Stromal cell of bone marrow (primary cell): ENCODE data around the gene TLL2.

ENCODE experiments used
- DNase-seq: peaks from one replicate; pipeline ENCODE4 v3.0.0-alpha.2; 2012; ENCODE audit warnings: low read depth

Gene TLL2

DNA sequence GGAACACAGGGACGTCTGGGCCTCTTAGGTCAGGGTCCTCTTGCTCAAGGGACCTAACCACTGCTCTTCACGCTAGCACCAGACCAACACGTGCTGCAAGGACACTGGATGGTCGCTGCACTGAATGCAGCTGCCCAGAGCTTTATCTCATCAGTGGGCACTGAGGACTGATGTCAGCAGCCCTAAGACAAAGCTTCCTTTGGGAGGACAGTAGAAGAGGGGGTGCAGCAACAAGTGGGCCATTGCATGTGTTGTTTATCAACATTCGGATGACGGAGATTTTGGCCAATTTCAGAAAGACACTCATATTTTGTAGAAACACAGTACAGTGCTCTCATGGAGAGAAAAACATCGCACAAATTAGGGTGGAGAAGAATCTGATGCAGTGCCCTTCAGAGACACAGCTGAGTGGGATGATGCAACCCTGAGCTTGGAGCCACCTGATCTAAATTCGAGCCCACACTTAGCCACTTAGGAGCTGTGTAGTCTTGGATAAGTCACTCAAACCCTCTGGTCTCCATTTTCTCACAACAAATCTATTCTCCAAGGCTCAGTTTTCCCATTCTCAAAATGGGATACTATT, 156.6 kb downstream of the TLL2 start:
- no peak for DNase-seq

DNA sequence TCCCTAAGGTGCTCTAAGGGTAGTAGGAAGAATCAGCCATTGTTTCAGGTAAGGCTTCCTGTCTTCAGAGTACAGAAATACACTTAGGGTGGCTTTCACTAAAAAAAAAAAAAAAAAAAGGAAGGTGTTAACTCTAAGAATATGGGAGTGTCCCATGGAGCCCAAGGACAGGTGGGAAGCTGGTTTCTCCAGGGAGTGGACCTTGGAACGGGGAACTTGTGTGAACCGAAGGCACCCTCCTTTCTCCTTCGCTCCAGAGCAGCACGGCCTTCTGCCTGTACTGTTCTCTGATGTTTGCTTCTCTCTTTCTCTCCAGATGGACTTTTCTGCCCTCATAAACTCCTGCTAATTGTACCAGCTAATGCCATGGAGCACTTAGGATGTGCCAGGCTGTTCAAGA, 161.1 kb downstream of the TLL2 start:
- DNase-seq = no peak

DNA sequence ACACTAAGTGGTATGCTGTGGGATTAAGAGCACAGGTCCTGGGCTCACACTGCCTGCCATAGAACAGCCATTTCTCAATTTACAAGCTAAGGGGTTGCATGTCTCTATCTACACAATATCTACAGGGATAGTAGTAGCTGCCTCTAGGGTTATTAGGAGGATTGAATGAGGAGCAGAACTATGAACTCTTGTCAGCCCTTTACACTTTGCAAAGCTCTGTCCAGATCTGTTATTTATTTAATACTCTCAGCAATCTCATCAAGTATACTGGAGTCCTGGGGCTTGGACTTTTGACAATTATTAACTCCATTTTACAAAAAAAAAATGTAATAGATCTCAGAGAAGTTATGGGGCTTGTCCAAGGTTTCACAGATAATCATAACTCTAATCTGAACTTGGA, 161.7 kb downstream of the TLL2 start:
- no peak for DNase-seq

DNA sequence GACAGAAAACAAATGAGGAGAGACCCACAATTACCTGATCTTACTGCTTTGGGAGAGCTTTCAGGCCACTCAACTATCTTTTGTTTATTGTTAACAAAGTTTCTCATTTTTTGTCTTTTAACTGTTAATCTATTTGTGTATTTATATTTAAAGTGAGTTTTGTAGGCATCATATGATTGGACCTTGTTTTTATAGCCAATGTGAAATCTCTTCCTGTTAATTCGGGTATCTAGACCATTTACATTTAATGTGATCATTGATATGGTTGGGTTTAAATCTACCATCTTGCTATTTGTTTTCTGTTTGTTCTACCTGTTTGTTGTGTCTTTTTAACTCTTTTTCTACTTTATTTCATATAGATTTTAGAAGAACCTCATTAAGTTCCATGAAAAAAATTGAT, 167.4 kb downstream of the TLL2 start:
- no peak for DNase-seq

GRCh38 chr10:96345222-96345621, 168.5 kb downstream of the TLL2 start:
- no peak for DNase-seq

GRCh38 chr10:96344178-96344577, 169.5 kb downstream of the TLL2 start:
- DNase-seq = no peak

DNA sequence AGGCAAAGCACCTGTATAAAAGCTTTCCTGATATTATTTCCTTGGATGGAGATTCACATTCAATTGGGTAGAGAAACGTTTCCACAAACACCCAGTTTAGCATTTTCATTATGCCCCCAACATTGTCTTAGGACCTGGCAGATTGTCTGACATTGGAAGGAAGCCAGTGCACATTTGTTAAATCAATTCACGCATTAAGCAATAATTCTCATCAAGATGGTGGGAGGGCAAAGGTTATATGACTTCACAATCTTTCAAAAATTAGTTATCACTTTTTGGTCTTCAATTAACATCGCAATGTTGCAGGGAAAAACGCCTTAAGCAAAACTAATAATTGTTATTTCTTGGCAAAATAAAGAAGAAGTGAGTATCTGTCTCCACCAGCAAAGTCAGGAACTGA, 171.3 kb downstream of the TLL2 start:
- DNase-seq = no peak

DNA sequence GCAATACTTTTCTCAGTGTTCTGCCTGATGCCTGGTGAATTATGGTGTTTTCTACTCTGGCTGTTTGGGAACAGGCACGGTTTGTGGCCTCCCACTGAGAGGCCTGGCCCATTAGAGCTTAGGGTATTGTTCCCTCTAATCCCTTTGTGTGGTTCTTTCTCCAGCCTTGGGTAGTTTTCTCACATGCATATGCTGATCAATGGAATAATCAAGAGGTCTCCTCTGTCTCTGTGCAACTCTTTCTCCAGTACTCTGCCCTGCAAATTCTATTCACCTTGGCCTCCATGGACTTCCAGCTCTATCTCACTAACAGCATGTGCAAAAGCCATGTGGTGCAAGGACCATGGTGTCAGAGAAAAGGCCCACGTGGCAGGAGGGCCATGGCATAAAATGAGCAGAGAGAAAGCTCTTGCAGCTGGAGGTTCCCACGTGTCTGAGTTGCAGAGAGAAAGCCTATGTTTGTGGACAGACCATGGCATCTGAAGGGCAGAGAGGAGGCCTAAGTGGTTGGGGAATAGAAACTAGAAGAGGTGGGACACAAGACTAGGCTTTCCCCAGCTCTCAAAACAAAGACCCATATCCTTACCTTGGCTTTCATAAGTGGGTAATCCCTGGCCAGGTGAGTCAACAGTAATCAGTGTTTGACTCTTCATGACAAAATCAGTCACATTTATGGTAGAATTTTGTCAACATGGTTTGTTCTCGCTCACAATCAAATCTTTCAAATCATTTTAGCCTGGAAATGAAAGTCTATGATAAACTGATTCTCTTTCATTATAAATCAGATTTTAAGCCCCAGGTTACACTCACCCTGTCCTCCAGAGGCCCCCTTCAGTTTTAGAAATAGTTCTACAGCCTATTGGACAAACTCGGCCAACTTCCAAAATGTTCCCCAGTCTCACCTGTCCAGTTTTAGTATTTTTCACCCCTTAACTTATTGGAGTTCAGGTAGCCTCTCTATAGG, 172.2 kb downstream of the TLL2 start:
- DNase-seq = no peak

GRCh38 chr10:96339956-96340904, 173.5 kb downstream of the TLL2 start:
- DNase-seq = peak; percentile 35

- no peak for DNase-seq
Observed at GRCh38 chr10:96339383-96339782, 174.3 kb downstream of the TLL2 start.

GRCh38 chr10:96338279-96338925, 175.3 kb downstream of the TLL2 start:
- DNase-seq = no peak

- no peak for DNase-seq
Observed at GRCh38 chr10:96337106-96337505, 176.6 kb downstream of the TLL2 start.

DNA sequence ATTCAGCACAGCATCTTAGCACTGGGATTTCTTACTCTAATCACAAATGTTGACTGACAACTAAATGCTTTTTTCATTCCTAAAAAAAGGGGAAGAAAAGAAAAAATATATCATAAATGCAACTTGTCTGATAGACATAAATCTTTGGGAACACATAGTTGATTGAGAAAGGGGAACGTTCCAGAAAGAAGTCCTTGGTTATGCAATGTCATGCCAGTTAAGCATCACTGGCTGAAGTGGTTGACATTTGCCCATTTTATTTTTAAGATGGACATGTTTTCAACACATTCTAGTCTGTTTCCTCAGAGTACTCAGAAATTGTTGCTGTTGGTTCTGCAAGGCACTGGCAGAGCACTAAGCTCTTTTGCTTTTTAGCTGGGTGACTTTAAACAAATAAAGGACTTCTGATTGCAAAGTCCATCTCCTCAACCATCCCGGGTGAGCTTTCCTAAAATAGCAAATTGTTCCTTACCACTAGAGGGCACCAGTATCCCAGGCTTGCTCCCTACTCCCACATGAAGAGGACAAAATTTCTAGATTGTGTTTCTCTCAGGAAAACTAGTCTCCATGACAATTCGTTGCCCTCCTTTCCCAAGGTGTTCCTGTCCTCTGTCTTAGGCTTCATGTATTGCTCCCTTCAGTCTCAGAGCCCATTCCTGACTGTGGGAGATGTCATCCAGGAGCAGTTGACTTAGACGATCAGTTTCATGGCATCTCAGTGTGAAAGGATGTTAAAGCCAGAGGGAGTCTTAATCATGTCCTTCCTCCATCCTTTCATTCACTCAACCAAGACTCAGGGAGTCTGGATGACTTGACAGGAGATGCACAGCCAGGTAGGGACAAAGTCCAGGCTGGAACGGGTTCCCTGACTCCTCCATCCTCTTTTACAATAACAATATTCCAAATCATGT, 178.9 kb downstream of the TLL2 start:
- peak; percentile 11 for DNase-seq

DNA sequence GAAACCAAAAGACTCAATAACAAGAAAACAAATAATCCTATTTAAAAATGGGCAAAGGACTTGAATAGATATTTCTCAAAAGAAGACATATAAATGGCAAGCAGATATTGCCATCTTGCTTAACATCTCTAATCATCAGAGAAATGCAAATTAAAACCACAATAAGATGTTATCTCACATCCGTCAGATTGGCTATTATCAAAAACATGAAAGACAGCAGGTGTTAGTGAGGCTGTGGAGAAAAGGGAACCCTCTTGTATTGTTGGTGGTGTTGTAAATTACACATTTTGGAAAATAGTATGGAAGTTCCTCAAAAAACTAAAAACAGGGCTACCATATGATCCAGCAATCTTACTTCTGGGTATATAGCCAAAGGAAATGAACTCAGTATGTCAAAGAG, 180.6 kb downstream of the TLL2 start:
- DNase-seq = no peak

DNA sequence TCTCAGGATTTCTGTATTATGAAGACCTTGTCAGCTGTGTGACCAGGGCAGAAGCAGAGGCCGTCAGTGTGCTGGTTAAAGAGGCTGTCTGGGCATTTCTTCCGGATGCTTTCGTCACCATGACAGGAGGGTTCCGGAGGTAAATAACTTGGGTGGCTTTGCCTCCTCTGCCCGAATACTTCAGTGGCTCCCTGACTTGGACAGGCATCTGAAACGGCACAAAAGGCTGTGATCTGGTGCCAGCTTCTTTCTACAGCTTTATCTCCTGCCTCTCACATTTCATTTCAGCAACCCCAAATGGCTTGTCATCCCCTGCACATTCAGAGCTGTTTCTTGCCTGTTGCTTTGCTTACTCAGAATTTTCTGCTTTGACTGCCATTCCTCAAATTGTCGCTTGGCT, 186.3 kb downstream of the TLL2 start:
- DNase-seq = no peak

DNA sequence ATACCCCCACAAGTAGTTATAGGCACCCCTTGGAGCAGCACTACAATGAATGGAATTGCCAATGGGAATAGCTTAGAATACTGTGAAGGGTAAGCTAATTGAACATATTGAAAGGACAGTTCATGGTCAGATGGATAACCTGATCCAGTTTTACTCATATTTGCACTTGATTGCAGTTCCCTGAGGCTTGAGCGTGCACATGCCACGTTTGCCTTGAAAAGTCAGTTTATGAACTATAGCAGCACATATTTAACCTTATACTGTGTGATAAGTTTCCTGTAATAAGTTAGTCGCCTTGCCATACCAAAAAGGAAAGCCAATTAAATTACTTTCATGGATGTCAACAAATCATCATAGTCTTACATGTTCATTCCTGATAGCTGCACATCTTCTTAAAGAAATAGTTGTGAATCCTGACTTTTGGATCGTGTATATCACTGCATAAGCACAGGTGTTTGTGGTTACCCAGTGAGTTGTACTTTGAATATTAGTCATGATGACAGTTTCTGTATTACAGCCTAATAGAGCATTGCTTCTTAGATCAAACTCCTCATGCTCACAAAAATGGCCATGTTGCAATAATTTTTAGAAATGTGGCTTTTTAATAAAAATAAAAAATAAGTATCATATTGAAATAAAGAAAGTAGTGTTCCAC, 187.9 kb downstream of the TLL2 start:
- DNase-seq = no peak

DNA sequence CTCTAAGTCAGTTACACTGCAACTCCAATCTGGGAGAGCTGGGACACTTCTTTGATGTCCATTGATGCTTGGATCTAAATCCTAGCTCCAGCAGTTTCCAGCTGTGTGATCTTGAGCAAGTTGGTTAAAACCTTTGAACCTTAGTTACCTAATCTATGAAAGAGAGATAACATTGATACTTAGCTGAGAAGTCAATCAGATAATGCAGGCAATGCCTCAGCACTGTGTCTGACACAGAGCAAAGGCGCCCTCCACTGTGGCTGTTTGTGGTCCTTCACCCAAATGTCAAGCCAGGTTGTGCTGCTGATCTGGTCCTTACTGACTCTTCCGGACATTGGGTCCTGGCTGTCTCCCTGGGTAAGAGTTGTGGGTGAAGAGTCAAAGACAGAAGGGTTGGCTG, 189.3 kb downstream of the TLL2 start:
- DNase-seq = no peak

GRCh38 chr10:96322275-96322674, 191.5 kb downstream of the TLL2 start:
- no peak for DNase-seq

GRCh38 chr10:96321822-96322221, 191.9 kb downstream of the TLL2 start:
- DNase-seq = no peak

GRCh38 chr10:96319754-96320474, 193.8 kb downstream of the TLL2 start:
- DNase-seq = no peak
